GM19193 (cell line): ENCODE results near the gene OSBPL3.

Source experiments
- POLR2A ChIP-seq: IDR thresholded peaks from 4 replicates; pipeline ENCODE4 v1.6.1; 2011; ENCODE audit not compliant: insufficient read depth, insufficient read length; ENCODE audit errors: extremely low read depth

The OSBPL3 gene, protein sequence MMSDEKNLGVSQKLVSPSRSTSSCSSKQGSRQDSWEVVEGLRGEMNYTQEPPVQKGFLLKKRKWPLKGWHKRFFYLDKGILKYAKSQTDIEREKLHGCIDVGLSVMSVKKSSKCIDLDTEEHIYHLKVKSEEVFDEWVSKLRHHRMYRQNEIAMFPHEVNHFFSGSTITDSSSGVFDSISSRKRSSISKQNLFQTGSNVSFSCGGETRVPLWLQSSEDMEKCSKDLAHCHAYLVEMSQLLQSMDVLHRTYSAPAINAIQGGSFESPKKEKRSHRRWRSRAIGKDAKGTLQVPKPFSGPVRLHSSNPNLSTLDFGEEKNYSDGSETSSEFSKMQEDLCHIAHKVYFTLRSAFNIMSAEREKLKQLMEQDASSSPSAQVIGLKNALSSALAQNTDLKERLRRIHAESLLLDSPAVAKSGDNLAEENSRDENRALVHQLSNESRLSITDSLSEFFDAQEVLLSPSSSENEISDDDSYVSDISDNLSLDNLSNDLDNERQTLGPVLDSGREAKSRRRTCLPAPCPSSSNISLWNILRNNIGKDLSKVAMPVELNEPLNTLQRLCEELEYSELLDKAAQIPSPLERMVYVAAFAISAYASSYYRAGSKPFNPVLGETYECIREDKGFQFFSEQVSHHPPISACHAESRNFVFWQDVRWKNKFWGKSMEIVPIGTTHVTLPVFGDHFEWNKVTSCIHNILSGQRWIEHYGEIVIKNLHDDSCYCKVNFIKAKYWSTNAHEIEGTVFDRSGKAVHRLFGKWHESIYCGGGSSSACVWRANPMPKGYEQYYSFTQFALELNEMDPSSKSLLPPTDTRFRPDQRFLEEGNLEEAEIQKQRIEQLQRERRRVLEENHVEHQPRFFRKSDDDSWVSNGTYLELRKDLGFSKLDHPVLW

GRCh38 chr7:24979863-24980533, at the start of gene OSBPL3:
Gene OSBPL3 (minus strand): TSS chr7:24980178. CDS start chr7:24892472, 87,706 bp downstream.
- peak; percentile 88 for TF ChIP-seq POLR2A

DNA sequence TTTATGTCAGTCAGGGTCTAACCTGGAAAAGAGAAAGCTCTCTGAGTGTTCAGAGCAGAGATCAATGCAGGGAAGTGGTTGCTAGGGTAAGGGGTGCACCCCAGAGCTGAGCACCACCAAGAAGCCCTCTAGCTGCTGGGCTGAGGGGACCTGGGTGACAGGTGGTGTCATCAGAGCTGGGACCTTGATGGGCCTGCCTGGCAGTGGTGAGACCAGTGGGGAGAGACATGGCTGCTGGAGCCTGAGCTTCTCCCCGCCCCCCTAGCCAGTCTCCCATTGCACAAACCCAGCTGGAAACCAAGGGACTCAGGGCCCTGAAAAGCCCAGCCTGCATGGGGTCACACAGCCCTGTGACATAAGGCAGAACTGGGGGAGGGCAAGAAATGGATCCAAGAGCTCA, 49.1 kb upstream of the OSBPL3 start:
- no peak for TF ChIP-seq POLR2A

GRCh38 chr7:25028370-25029021, 48.5 kb upstream of the OSBPL3 start:
- TF ChIP-seq POLR2A: no peak

DNA sequence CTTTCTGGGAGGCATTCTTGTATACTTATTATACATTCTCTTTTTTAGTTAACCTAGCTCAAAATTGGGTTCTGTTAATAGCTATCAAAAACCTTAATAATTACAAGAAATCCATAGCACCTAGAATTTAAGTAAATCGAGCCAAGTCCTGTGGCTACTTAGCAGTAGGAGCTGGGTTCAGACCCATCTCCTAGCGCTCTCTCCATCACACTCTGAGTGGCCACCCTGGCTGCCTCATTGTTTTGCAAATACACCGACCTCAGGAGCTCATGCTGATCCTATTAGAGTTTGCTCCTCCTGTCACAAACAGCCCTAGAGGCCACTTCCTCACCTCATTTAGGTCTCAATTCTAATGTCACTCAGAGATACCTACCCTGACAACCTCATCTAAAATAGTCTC, 46.2 kb upstream of the OSBPL3 start:
- TF ChIP-seq POLR2A: no peak

GRCh38 chr7:25025218-25025671, 45.3 kb upstream of the OSBPL3 start:
- TF ChIP-seq POLR2A: no peak

DNA sequence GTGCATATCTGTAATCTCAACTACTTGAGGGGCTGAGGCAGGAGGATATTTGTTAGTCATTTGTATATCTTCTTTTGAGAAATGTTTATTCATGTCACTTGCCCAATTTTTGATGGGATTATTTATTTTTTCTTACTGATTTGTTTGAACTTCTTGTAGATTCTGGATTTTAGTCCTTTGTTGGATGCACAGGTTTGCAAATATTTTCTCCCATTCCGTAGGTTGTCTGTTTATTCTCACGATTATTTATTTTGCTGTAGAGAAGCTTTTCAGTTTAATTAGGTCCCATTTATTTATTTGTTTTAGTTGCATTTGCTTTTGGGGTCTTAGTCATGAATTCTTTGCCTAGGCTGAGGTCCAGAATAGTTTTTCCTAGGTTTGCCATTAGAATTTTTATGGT, 44.1 kb upstream of the OSBPL3 start:
- no peak for TF ChIP-seq POLR2A

DNA sequence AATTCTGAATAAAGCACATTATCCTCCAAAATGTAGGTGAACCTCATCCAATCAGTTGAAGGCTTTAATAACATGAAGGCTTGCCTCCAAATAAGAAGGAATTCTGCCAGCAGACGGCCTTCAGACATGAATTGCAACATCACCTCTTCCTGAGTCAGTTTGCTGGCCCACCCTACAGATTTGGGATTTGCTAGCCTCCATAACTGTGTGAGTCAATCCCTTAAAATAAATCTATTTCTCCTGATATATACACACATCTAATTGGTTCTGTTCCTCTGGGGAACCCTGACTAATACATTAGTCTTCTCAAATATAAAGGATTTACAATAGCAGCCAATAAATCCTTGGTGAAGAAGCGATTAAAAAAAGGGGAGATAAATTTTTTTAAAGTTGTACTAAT, 34.8 kb upstream of the OSBPL3 start:
- TF ChIP-seq POLR2A: no peak

DNA sequence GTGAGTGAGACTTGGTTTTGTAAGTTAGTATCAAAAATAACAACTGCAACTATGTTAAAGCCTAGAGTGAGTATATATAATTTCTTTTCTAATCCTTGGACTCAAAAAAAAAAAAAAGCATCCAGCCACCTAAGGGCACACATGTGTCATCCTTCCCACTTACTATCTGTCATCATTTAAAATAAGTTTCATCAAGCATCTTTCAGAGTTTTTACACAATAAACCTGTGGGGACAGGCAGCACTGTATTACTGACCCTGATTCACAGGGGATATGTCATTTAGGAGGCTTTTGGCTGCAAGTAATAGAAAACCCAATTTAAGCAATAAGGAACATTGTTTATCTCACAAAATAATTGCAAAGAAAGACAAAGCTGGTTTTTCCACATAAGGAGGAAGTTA, 32.3 kb upstream of the OSBPL3 start:
- no peak for TF ChIP-seq POLR2A

- no peak for TF ChIP-seq POLR2A
Measured at GRCh38 chr7:25009257-25009656, 29.3 kb upstream of the OSBPL3 start.

DNA sequence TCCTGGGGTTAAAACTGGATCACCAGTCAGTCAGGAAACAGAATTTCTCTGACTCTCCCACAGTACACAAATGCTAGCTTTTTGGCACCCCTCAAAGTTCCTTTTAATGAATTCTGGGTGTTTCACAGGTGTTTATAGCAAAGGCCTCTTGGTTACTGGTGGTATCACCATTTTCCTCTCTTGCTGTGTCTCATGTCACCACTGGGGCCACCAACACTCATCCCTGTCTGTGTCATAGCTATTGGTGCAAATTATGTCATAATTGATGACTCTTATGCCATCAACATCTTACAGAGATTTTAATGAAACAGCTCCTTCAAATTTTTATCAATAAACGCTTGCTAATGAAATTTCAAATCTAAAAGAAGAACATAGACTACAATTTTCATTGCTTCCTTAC, 27.7 kb upstream of the OSBPL3 start:
- no peak for TF ChIP-seq POLR2A

DNA sequence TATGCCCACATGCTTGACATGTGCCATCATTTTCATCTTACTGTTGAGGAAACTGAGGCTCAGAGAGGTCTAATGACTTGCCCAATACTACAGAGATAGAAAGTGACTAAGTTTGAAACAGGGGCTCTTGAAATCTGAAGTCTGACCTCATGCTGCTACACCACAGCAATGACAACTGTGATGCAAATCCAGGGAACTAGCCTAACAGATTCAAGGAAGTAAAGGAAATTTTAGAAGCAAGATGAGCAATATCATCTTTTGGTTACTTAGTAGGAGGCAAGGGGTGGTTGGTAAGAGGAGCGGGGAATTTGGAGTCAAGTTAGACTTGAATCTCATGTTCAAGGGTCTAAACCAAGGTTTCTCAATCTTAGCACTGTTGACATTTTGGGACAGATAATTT, 26.3 kb upstream of the OSBPL3 start:
- TF ChIP-seq POLR2A: no peak

GRCh38 chr7:25005658-25006057, 25.7 kb upstream of the OSBPL3 start:
- no peak for TF ChIP-seq POLR2A

- no peak for TF ChIP-seq POLR2A
Measured at GRCh38 chr7:25002786-25003185, 22.8 kb upstream of the OSBPL3 start.

GRCh38 chr7:24995466-24995865, 15.5 kb upstream of the OSBPL3 start:
- no peak for TF ChIP-seq POLR2A

DNA sequence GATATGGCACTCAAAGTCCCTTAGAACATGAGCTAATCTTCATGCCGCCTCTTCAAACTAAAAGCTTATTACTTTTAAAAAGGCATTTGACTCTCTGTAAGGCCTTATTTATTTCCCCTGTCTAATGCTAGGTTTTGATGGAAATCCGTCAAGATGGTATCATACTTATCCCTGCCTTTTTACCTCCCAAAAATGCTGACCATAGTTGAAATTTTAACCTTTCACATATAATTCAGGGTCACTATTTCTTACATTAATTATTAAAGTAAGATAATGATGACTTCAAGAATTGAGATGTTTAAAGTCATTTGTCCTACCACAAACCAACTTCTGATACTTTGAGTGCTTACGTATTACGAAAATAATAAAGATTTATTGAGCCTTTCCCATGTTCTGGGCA, 12.3 kb upstream of the OSBPL3 start:
- no peak for TF ChIP-seq POLR2A

GRCh38 chr7:24991353-24991752, 11.4 kb upstream of the OSBPL3 start:
- no peak for TF ChIP-seq POLR2A
